Measurements from ENCODE around the gene ASCC1.

ASCC1 gene

GRCh38 chr10:72085166-72085565, 130.9 kb downstream of the ASCC1 start:
- no peak for DNase-seq

GRCh38 chr10:72083790-72084459, 132.2 kb downstream of the ASCC1 start:
- no peak for DNase-seq

DNA sequence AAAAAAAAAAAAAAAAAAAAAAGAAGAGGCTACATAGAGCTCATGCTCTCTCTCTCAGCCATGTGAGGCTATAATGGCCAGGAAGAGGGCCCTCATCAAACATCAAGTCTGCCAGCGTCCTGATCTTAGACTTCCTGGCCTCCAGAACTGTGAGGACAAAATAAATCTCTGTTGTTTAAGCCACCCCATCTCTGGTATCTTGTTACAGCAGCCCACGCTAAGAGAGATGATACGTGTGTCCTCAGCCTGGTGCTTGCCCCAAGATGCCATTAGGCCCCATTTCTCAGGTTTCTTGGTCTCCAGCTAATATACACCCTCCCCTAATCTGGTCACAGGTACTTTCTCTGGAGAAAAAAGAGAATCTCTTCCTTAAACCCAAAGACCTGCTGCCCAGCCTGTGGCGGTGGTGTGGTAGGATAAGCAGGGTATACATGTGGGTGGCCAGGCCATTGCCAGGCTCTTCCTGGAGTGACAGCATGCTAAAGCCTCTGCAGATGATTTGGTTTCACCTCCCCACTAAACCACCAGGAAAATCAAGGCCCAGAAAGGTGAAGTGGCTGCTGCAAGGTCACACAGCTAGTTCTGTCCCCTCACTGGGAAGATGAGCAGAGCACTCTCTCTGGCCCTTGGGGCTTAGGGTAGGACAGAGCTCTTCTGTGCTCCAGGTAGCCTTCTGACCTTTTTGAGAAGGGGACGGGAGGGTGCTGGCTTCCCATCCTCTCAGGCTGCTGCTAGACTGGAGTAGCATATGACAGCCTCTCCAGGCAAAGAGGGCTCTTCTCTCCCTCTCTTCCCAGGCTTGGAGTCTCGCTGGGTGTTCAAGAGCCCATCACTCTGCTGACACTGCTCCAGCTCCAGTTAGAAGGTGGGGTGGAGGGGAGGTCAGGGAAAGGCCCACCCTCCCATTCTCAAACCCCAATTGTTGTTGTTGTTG, 133.0 kb downstream of the ASCC1 start:
- no peak for DNase-seq

DNA sequence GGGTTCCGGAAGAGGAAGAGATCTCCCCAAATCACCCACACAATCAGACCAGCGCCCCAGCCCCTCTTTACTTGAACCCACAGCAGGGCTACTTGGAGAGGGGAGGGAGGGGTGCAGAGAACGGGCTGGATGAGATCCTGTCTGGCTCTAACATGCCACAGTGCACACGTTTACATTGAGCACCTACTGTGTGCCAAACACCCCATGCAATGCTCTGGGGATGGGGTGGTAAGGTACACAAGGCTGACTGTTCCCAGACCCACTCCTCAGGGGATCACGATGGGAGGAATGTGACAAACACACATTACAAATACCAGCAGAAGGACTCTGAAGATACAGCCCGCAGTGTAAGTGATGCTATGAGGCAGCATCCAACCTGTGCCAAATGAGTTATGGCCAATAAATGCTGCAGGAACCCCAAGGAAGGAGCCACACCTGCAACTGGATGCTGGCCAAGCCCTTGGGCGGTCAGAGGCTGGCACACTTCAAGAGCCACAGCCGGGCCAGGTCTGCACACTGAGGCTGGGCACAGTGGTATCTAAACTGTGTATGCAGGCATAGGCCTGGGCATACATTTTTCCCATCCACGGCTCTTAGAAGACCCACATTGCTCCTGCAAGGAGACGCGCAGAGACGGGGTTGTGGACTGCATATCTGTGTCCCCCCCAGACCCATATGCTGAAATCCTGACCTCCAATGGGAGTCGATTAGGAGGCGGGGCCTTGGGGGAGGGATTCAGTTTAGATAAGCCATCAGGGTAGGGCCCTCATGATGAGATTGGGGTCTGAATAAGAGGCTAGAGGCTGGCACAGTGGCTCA, 134.1 kb downstream of the ASCC1 start:
- no peak for DNase-seq

- DNase-seq, result no peak
Observed at GRCh38 chr10:72081210-72081609, 134.9 kb downstream of the ASCC1 start.

DNA sequence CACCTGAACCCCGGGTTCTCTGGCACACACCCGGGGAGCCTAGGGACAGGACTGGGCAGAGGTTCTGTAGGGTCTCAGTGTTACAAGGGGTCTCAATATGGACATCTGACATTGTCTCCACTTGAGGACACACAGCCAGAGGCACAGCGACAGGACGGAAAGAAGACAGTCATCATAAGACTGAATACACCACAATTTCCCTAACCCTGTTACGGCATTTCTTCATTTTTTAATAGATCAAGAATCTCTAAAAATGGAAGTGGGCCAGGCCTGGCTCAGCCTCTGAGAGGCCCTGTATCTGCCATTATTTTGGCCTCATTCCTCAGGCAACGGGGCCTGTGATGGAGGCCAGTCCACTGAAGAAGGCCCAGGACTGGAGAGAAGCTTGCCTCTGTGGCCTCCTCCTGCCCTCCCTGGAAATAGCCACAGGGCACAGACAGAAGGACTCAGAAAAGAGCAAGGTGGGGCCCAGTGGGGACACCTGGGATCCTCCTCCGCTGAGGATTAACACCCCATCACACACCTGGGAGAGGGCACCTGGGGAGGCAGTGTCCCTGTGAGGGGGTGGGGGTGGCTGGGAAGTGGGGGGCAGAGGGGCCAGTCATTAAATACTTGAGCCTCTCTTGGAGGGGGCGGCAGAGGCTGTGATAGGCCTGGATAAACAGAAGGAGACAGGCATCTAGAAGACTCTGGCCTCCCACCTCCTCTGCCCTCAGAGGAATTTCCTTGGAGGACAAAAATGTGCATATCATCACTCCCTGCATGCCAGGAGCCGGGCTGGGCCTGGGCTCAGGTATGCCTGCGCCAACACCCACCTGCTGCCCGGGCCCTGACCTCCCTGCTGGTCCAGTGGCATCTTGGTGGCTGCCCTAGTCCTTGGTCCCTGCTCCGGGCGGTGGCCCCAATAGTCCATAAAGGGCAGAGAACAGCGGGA, 135.8 kb downstream of the ASCC1 start:
- no peak for DNase-seq

GRCh38 chr10:72079356-72079755, 136.7 kb downstream of the ASCC1 start:
- DNase-seq, result peak in 42 of 56 donors; percentile 25 to 88 (median 57)

DNA sequence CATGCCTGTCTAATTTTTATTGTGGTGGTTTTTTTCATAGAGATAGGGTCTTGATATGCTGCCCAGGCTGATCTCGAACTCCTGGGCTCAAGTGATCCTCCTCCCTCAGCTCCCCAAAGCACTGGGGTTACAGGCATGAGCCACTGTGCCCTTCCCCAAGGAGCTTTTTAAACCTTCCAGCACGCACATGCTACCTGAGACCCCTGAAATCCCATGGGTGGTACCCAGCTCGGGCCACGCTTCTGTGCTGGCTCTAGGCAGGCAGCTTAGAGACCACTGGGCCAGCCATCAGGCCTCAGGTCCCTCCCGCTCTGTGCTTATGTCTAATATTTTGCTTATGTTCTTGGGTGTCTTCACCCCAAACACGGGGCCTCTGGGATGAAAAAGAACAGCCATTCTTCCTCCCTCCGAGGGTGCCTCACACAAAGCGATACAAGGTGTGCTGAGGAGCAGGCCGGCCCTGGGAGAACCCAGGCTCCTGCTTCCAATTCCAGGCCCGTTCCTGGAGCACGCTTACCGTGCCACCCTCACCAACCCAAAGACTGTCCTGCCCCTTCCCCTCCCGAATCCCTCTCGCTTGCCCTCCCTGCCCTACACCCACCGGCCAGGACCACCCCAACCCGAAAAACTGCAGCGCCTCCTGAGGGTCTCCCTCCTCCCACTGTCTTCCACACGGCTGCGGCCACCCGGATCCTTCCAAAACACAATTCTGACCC, 138.6 kb downstream of the ASCC1 start:
- no peak for DNase-seq

DNA sequence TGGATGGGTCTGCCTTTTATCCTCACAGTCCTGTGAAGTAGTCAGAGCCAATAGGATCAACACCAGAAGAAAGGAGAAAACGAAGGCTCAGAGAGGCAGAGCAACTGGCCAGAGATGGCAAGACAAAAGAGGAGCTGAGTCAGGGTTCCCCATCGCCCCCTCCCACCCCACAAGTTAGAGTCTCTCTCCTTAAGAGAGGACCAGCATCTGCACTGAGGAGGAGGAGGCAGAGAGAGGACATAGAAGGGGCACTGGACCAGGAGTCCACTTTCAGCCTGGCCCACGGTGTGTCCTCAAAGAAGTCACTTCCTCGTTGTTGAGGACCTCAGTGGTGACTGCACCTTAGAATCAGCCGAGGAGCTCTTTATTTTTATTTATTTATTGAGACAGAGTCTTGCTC, 139.3 kb downstream of the ASCC1 start:
- DNase-seq, result no peak

- no peak for DNase-seq
Observed at GRCh38 chr10:72075376-72076115, 140.5 kb downstream of the ASCC1 start.

GRCh38 chr10:72074574-72075375, 141.3 kb downstream of the ASCC1 start:
- DNase-seq, result no peak

- no peak for DNase-seq
Observed at GRCh38 chr10:72073708-72074573, 142.1 kb downstream of the ASCC1 start.

DNA sequence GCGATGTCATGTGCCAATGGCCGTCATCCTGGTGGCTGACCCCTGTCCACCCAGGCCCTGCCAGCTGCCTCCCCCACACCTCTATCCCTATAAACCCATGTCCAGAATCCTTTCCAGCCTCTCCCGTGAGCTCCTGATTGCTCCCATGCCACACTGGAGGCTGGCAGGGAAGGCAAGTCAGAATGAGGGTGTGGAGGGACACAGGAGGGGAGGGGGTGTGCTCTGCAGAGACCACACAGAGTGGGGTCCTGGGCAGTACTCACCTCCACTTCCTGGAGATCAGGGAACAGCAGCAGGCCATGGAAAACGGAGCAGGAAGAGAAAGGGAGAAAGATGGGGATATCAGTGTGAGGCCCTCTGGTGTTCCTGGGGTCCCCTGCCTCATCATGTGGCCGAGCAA, 143.4 kb downstream of the ASCC1 start:
- no peak for DNase-seq

DNA sequence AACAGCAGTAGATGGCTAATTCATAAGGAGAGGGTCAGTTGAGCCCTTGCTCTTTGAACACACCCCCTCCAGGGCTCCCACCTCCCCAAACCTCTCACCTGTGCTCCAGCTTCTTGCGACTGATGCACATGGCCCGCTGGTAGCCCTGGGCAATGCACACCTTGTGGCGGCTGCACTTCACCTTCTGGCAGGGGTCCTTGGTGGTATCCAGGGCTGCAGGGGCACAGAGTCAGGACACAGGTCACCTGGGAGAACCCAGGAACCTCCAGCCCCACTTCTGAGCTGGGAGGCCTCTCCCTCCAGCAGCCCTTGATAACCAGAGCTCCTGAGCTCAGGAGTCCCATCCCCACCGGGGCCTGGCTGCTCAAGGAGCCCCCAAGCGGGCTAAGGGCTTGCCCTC, 144.0 kb downstream of the ASCC1 start:
- DNase-seq, result no peak

- DNase-seq, result no peak
Observed at GRCh38 chr10:72069751-72070526, 146.1 kb downstream of the ASCC1 start.

DNA sequence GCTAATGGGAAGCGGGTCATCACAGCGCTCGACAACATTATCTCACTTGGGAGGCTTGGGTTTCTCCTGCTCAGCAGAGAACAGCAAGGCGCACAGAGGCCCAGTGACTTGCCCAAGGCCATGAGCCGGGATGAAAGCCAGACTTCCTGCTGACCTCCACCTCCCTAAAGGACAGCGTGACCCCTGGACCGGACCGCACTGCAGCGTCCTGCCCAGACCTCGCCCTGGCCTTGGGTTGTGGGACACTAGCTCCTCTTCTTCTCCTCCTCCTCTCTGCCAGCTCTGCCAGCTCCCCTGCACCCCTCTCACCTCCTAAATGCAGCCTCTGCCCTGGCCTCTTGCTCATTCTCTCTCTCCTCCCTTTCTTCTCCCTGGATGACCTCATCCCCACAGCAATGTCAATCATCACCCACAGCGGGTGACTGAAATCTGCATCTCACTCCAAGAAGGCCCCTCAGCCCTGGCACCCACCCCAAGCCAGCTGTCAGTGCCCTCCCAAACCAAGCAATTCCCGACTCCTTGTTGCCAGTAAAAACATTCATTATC, 147.1 kb downstream of the ASCC1 start:
- DNase-seq, result no peak

All from nucleus accumbens (tissue), 56 donors.